Suprapubic skin (tissue), 4 donors: Measurements from ENCODE around the gene MEA1. TPM values are rescaled to one million over a fixed set of nuclear protein-coding genes. Genes with fewer than 3 reads are reported as not detected.

Experiments used
- DNase-seq, 2 donors: peaks; one replicate each; pipeline ENCODE4 v3.0.0-alpha.2; 2019; ENCODE audit warnings: low spot score in 2 of 2
- H3K27ac ChIP-seq: fragments of 200-600 bp; sonication (generic); one replicate; pipeline ENCODE4 v1.5.1; 2019
- H3K27me3 ChIP-seq: fragments of 200-600 bp; sonication (generic); one replicate; pipeline ENCODE4 v1.5.1; 2019
- H3K36me3 ChIP-seq: fragments of 200-600 bp; sonication (generic); one replicate; pipeline ENCODE4 v1.5.1; 2019
- H3K4me1 ChIP-seq: fragments of 200-600 bp; sonication (generic); one replicate; pipeline ENCODE4 v1.5.1; 2019
- H3K4me3 ChIP-seq: fragments of 200-600 bp; sonication (generic); one replicate; pipeline ENCODE4 v1.5.1; 2019; ENCODE audit warnings: mild to moderate bottlenecking
- H3K9me3 ChIP-seq: fragments of 200-600 bp; sonication (generic); one replicate; pipeline ENCODE4 v1.5.1; 2019
- CTCF ChIP-seq, 2 donors: fragments of 200-600 bp in 1 of 2; fragments of 450-650 bp in 1 of 2; sonication (generic) in 1 of 2; IDR thresholded peaks; one replicate each; pipeline ENCODE4 v1.5.1; 2016 to 2019; ENCODE audit warnings: antibody characterized with exemption in 2 of 2, mild to moderate bottlenecking in 1 of 2, moderate library complexity in 1 of 2
- EP300 ChIP-seq: sonication (generic); formaldehyde crosslinking; IDR thresholded peaks from one replicate; pipeline ENCODE4 v1.6.1; 2017; ENCODE audit warnings: antibody characterized with exemption
- POLR2A ChIP-seq, 2 donors: fragments of 450-650 bp; IDR thresholded peaks; one replicate each; pipeline ENCODE4 v1.6.1; 2017; ENCODE audit warnings: antibody characterized with exemption in 2 of 2, mild to moderate bottlenecking in 2 of 2, moderate library complexity in 2 of 2
- POLR2AphosphoS5 ChIP-seq, 3 donors: sonication (generic); formaldehyde crosslinking; IDR thresholded peaks; one replicate each; pipeline ENCODE4 v1.6.1; 2017; ENCODE audit warnings: antibody characterized with exemption in 3 of 3
- WGBS: methylation state at CpG from one replicate; pipeline ENCODE4 v1.1.5; 2018; 5-methylcytosine and 5-hydroxymethylcytosine counted together
- total RNA-seq, 4 donors: library from RNA; depleted of rRNA; stranded (reverse); fragments of >200 nt; gene quantifications; one replicate each; pipeline ENCODE4 v1.1.0, GENCODE V29; 2016

The MEA1 gene
- total RNA-seq, 4 donors from 2014 or later, result 41.2 to 65.8 (median 61.5) TPM

DNA sequence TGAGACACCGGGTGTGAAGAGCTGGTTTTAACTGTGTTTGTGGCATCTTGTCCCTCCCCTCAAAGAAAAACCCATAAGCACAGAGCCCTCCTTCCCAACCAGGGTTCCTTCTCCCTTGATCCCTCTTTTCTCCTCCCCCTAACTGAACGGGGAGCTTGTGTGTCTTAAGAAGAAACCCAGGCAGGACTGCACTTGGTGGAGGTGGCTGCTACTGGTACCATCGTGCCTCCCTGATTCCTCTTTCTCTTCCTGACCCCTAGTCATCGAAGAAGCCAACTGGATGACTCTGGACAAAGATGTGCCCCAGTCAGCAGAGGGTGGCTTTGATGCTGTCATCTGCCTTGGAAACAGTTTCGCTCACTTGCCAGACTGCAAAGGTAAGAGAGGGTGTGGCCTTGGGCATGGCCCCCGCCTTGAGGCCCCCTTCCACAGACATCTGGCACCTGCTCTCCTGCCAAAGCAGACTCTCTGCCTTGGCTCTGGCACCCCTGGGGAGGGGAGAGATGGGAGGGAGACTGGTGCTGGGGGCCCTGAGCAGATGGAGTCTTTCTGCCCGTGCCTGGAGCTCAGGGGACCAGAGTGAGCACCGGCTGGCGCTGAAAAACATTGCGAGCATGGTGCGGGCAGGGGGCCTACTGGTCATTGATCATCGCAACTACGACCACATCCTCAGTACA is 51.1 kb downstream of the MEA1 start:
- Histone ChIP-seq H3K36me3 (peaks cover 40% of the 10 kb centered on the region), H3K4me1 (peaks cover 16% of the 10 kb centered on the region), H3K27me3 (no peaks in the 10 kb centered on the region), H3K9me3 (no peaks in the 10 kb centered on the region), H3K4me3 (no peak overlapping the region), H3K27ac (no peak overlapping the region)
- no peak for DNase-seq
- no peak for TF ChIP-seq EP300
- TF ChIP-seq CTCF (IDR thresholded peaks at IDR 0.05), result no peak
- no peak for TF ChIP-seq POLR2A (IDR thresholded peaks at IDR 0.05)
- TF ChIP-seq POLR2AphosphoS5 (IDR thresholded peaks at IDR 0.05), result no peak
- 80% methylated on average over 4 of the region's 13 CpGs for WGBS

DNA sequence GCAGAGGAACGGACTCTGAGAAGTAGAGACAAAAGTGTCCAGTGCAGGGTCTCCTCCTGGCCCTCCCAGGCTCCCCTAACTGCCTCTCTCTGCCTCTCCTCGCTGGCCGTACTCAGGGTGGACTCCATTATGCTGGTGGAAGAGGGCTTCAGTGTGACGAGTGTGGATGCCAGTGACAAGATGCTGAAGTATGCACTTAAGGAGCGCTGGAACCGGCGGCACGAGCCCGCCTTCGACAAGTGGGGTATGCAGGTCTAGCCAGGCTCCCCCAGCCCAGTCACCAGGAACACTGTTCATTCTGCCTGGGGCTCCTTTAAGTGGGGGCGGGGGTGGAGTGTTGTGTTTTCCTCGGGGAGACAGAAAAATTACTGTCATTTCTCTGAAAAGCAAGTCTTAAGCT is 51.6 kb downstream of the MEA1 start:
- 85% methylated on average over 12 of the region's 12 CpGs for WGBS
- no peaks in the 10 kb centered on the region for H3K9me3 ChIP-seq
- no peak for DNase-seq
- peaks cover 16% of the 10 kb centered on the region for H3K4me1 ChIP-seq
- no peaks in the 10 kb centered on the region for H3K27me3 ChIP-seq
- TF ChIP-seq POLR2AphosphoS5 (IDR thresholded peaks at IDR 0.05), result no peak
- no peak for TF ChIP-seq EP300
- no peak for TF ChIP-seq CTCF (IDR thresholded peaks at IDR 0.05)
- TF ChIP-seq POLR2A (IDR thresholded peaks at IDR 0.05), result no peak
- H3K36me3 ChIP-seq, result peaks cover 34% of the 10 kb centered on the region
- no peak overlapping the region for H3K4me3 ChIP-seq
- no peak overlapping the region for H3K27ac ChIP-seq

Other genes starting within 250 kb of the MEA1 start
- gene BICRAL, start 231.9 kb downstream of the MEA1 start, total RNA-seq, result 10 to 100 TPM; 20.7 to 28.2 (median 25.4) TPM
- gene RPL7L1, start 134.3 kb downstream of the MEA1 start, total RNA-seq, result 100 to 1,000 TPM in 1 of 4 donors, 10 to 100 TPM in 3; 76.8 to 112 (median 86.4) TPM
- not detected for gene PTCRA, start 97.9 kb downstream of the MEA1 start, total RNA-seq
- gene CNPY3, start 84.5 kb downstream of the MEA1 start, total RNA-seq, result 10 to 100 TPM; 19.0 to 26.4 (median 23.2) TPM
- 1 to 10 TPM in 1 of 4 donors, under 1 TPM in 1, not detected in 2; 0.79 to 3.7 TPM for gene GNMT, start 53.2 kb downstream of the MEA1 start, total RNA-seq
- gene PEX6, start 34.8 kb downstream of the MEA1 start, total RNA-seq, result 10 to 100 TPM; 18.6 to 48.0 (median 22.8) TPM
- gene PPP2R5D, start 29.4 kb downstream of the MEA1 start, total RNA-seq, result 10 to 100 TPM; 35.1 to 51.9 (median 41.6) TPM
- gene KLHDC3, start 303 bp upstream of the MEA1 start, total RNA-seq, result 10 to 100 TPM; 49.3 to 86.1 (median 63.1) TPM
- 10 to 100 TPM; 30.8 to 66.6 (median 53.6) TPM for gene RRP36, start 7.7 kb upstream of the MEA1 start, total RNA-seq
- 10 to 100 TPM; 12.3 to 22.2 (median 15.5) TPM for gene CUL7, start 39.9 kb upstream of the MEA1 start, total RNA-seq
- gene MRPL2, start 45.5 kb upstream of the MEA1 start, total RNA-seq, result 10 to 100 TPM; 21.2 to 38.1 (median 25.9) TPM
- 10 to 100 TPM; 15.0 to 45.9 (median 24.4) TPM for gene KLC4, start 45.7 kb upstream of the MEA1 start, total RNA-seq
- 10 to 100 TPM; 50.4 to 71.3 (median 66.3) TPM for gene PTK7, start 62.4 kb upstream of the MEA1 start, total RNA-seq
- gene SRF, start 157.3 kb upstream of the MEA1 start, total RNA-seq, result 10 to 100 TPM; 19.6 to 33.2 (median 28.9) TPM
- 100 to 1,000 TPM in 2 of 4 donors, 10 to 100 TPM in 2; 51.8 to 130 (median 92.4) TPM for gene CUL9, start 168.2 kb upstream of the MEA1 start, total RNA-seq
- gene DNPH1, start 215.5 kb upstream of the MEA1 start, total RNA-seq, result 10 to 100 TPM; 21.9 to 88.4 (median 74.4) TPM
- not detected for gene TTBK1, start 229.5 kb upstream of the MEA1 start, total RNA-seq